ENCODE data around the gene RHOD. TPM values are rescaled to one million over a fixed set of nuclear protein-coding genes. Genes with fewer than 3 reads are reported as not detected.

The RHOD gene
- total and polyA plus RNA-seq, 2 of the 8 experiments (the other 6 are each of a cell fraction or from before 2014, with no cell fraction given) = 12.1 to 17.6 TPM

- Histone ChIP-seq H4K5ac (ENCODE audit: insufficient read length, low read depth, low read length) (no peak overlapping the region), H3K4me1 (replicated peaks in 1 of 4; ENCODE audit: control insufficient read depth in 3 of 4, insufficient read depth in 4 of 4, low read length in 3 of 4) (peaks cover 4 to 25% (median 15%) of the 10 kb centered on the region in 4 experiments), H3K23ac (ENCODE audit: insufficient read length) (no peak overlapping the region), H3K9ac (replicated peaks in 1 of 4; ENCODE audit: extremely low read depth in 1 of 4, low read depth in 3 of 4, low read length in 3 of 4) (no peak overlapping the region), H3K9me3 (ENCODE audit: insufficient read depth in 2 of 2, low read depth in 1 of 2, low read length in 1 of 2) (no peaks in the 10 kb centered on the region), H2AFZ (ENCODE audit: low read length) (no peak overlapping the region), H3K27me3 (replicated peaks in 1 of 4; ENCODE audit: control insufficient read depth in 3 of 4, extremely low read depth in 1 of 4, insufficient read depth in 3 of 4, low read length in 3 of 4) (peaks cover 0 to 13% (median 6%) of the 10 kb centered on the region in 4 experiments; a peak in 5 of 7 replicates), H3K4me2 (ENCODE audit: insufficient read depth in 1 of 2, low read depth in 2 of 2, low read length in 2 of 2) (no peak overlapping the region; a peak in 1 of 4 replicates), H2BK5ac (ENCODE audit: low read depth, low read length) (no peak overlapping the region), H4K91ac (replicated peaks; ENCODE audit: insufficient read length, low read length) (no peak overlapping the region), H4K20me1 (replicated peaks in 1 of 2; ENCODE audit: control insufficient read depth in 1 of 2, insufficient read depth in 2 of 2, low read length in 2 of 2) (no peaks in the 10 kb centered on the region), H2AK5ac (ENCODE audit: low read depth, low read length) (peak overlapping the region; percentile 7; the same call in 1 of the 2 replicates), H3K56ac (replicated peaks; ENCODE audit: insufficient read length, low read depth, low read length) (no peak overlapping the region), H3K79me2 (ENCODE audit: control insufficient read depth in 1 of 2, insufficient read depth in 2 of 2, low read length in 2 of 2) (no peaks in the 10 kb centered on the region), H2BK15ac (ENCODE audit: low read length) (no peak overlapping the region), H3K36me3 (ENCODE audit: control insufficient read depth in 2 of 4, insufficient read depth in 4 of 4, low read length in 3 of 4) (no peaks in the 10 kb centered on the region), H3K4ac (replicated peaks; ENCODE audit: insufficient read length, low read depth, low read length) (no peak overlapping the region), H4K8ac (ENCODE audit: extremely low read depth, insufficient read depth, low read length) (no peak overlapping the region), H2BK120ac (replicated peaks; ENCODE audit: low read depth, low read length) (no peak overlapping the region), H3K23me2 (ENCODE audit: low read depth, low read length) (peaks cover 6% of the 10 kb centered on the region; the same call in 1 of the 2 replicates), H3K18ac (ENCODE audit: extremely low read depth, low read length) (no peak overlapping the region), H3K4me3 (ENCODE audit: extremely low read depth in 1 of 4, insufficient read depth in 2 of 4, low read depth in 3 of 4, low read length in 4 of 4) (no peak overlapping the region), H3K14ac (ENCODE audit: insufficient read length) (no peak overlapping the region), H2BK12ac (ENCODE audit: low read depth, low read length) (0 out of 2 replicates have a peak overlapping the region, but pooled peaks have one; percentile 2), H2BK20ac (ENCODE audit: low read length) (no peak overlapping the region; the same call in 1 of the 2 replicates), H3K27ac (ENCODE audit: low read depth, low read length) (no peak overlapping the region), H3K79me1 (ENCODE audit: low read depth, low read length) (no peaks in the 10 kb centered on the region)
- ChIA-PET CTCF (ENCODE audit: partially characterized antibody) (interaction anchor here (0.6 to 5.1 kb wide), 17 partner anchors 8 to 377 kb away, joined by 3 to 69 read pairs (median 4); partner anchors contain the start of genes ANKRD13D, RBM4B and SYT12), POLR2A (ENCODE audit: partially characterized antibody) (interaction anchor here (0.7 to 2.9 kb wide), 4 partner anchors 16 to 96 kb away, joined by 3 to 16 read pairs (median 4); no protein-coding TSS in a partner anchor)
- 67% methylated on average over 7 of the region's 10 CpGs; no CpG with 5 or more reads in 1 of the 2 experiments for WGBS, 2 experiments (ENCODE audit: extremely low coverage in 1 of 2, insufficient coverage in 1 of 2, insufficient read length in 1 of 2, insufficient replicate concordance in 2 of 2, low coverage in 1 of 2, low lambda C conversion rate in 2 of 2, missing lambda C conversion rate in 1 of 2)
- no peak for DNase-seq (ENCODE audit: low read depth in 1 of 2, low spot score in 2 of 2)
- FAIRE-seq = no peak
- TF ChIP-seq SIN3A (conservative IDR thresholded peaks at IDR 0.05 in 1 of 2, IDR thresholded peaks at IDR 0.05 in 1 of 2; ENCODE audit: low read depth in 1 of 2, low read length in 2 of 2) (0 out of 4 replicates have a peak, but pooled peaks of 1 of the 2 experiments have one; percentile 6), POU5F1 (IDR thresholded peaks at IDR 0.05; ENCODE audit: low read depth, low read length) (no peak), KDM1A (IDR thresholded peaks at IDR 0.05; ENCODE audit: borderline replicate concordance, low read length) (peak; percentile 74; the same call in 1 of the 2 replicates), CBX5 (IDR thresholded peaks at IDR 0.05; ENCODE audit: low read depth, low read length) (no peak), BCL11A (IDR thresholded peaks at IDR 0.05; ENCODE audit: low read depth in 2 of 2, low read length in 2 of 2) (no peak), CEBPB (IDR thresholded peaks at IDR 0.05; ENCODE audit: low read depth, low read length) (no peak), GTF2F1 (IDR thresholded peaks at IDR 0.05; ENCODE audit: borderline replicate concordance, low read depth, low read length) (no peak), RFX5 (IDR thresholded peaks at IDR 0.05; ENCODE audit: borderline replicate concordance, low read depth, low read length) (no peak), SP2 (IDR thresholded peaks at IDR 0.05; ENCODE audit: low read length) (no peak)
- TF ChIP-seq, protein P1, sequence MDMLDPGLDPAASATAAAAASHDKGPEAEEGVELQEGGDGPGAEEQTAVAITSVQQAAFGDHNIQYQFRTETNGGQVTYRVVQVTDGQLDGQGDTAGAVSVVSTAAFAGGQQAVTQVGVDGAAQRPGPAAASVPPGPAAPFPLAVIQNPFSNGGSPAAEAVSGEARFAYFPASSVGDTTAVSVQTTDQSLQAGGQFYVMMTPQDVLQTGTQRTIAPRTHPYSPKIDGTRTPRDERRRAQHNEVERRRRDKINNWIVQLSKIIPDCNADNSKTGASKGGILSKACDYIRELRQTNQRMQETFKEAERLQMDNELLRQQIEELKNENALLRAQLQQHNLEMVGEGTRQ (IDR thresholded peaks at IDR 0.05; ENCODE audit: low read length) = no peak
- TF ChIP-seq, protein P2, sequence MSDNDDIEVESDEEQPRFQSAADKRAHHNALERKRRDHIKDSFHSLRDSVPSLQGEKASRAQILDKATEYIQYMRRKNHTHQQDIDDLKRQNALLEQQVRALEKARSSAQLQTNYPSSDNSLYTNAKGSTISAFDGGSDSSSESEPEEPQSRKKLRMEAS (IDR thresholded peaks at IDR 0.05) = no peak
Measured at GRCh38 chr11:67054836-67055523, 1.7 kb upstream of the RHOD start.

Measured in H1 (cell line).